ENCODE measurements around the gene PPFIA3. TPM values are rescaled to one million over a fixed set of nuclear protein-coding genes. Genes with fewer than 3 reads are reported as not detected.

The PPFIA3 gene
- total RNA-seq, 1 experiment from 2014 or later = 27.3 TPM

DNA sequence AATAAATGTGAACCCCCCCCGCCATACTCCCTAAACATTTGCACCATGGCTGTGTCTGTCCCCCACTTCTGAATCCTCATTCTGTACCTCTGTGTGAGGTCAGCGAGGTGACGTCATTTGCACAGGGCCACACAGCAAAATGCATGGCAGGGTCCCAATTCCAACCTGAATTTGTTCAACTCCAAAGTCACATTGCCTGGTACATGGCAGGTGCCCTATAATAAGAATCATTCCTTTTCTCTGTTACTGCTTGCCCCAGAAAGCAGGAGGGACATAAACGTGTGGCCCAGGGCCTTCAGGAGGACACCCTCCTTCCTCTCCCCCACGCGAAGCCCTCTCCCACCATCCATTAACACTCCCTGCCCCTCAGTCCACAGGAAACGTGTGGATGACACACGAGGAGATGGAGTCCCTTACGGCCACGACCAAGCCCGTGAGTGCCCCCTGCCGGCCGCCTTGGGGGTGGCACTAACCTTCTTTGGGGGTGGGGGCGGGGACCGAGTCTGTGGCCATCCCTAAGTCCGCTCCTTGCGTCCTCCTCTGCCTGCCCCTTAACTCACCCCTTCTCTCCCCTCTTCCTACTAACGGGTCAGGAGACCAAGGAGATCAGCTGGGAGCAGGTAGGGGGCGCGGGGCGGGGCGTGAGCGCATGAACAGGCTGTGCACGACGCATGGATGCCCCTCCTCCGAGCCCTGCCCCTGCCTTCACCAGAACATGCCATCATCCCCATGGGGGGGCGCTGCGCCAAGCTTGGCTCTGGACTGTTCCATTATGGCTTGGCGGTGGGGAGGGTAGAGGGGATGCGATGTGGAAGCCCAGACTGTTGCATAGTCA is 26.4 kb downstream of the PPFIA3 start (continued):
- TF ChIP-seq, protein P1, sequence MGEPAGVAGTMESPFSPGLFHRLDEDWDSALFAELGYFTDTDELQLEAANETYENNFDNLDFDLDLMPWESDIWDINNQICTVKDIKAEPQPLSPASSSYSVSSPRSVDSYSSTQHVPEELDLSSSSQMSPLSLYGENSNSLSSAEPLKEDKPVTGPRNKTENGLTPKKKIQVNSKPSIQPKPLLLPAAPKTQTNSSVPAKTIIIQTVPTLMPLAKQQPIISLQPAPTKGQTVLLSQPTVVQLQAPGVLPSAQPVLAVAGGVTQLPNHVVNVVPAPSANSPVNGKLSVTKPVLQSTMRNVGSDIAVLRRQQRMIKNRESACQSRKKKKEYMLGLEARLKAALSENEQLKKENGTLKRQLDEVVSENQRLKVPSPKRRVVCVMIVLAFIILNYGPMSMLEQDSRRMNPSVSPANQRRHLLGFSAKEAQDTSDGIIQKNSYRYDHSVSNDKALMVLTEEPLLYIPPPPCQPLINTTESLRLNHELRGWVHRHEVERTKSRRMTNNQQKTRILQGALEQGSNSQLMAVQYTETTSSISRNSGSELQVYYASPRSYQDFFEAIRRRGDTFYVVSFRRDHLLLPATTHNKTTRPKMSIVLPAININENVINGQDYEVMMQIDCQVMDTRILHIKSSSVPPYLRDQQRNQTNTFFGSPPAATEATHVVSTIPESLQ (CRISPR knock-in tag; IDR thresholded peaks at IDR 0.05) = no peak
- TF ChIP-seq, protein P2, sequence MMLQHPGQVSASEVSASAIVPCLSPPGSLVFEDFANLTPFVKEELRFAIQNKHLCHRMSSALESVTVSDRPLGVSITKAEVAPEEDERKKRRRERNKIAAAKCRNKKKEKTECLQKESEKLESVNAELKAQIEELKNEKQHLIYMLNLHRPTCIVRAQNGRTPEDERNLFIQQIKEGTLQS (CRISPR knock-in tag; conservative IDR thresholded peaks at IDR 0.05) = no peak
- TF ChIP-seq, protein P3, sequence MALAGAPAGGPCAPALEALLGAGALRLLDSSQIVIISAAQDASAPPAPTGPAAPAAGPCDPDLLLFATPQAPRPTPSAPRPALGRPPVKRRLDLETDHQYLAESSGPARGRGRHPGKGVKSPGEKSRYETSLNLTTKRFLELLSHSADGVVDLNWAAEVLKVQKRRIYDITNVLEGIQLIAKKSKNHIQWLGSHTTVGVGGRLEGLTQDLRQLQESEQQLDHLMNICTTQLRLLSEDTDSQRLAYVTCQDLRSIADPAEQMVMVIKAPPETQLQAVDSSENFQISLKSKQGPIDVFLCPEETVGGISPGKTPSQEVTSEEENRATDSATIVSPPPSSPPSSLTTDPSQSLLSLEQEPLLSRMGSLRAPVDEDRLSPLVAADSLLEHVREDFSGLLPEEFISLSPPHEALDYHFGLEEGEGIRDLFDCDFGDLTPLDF (CRISPR knock-in tag; IDR thresholded peaks at IDR 0.05) = no peak
- peak; percentile 47; the same call in 1 of the 2 replicates for TF ChIP-seq FOXK1 (CRISPR knock-in tag; IDR thresholded peaks at IDR 0.05)
- TF ChIP-seq, protein P4, sequence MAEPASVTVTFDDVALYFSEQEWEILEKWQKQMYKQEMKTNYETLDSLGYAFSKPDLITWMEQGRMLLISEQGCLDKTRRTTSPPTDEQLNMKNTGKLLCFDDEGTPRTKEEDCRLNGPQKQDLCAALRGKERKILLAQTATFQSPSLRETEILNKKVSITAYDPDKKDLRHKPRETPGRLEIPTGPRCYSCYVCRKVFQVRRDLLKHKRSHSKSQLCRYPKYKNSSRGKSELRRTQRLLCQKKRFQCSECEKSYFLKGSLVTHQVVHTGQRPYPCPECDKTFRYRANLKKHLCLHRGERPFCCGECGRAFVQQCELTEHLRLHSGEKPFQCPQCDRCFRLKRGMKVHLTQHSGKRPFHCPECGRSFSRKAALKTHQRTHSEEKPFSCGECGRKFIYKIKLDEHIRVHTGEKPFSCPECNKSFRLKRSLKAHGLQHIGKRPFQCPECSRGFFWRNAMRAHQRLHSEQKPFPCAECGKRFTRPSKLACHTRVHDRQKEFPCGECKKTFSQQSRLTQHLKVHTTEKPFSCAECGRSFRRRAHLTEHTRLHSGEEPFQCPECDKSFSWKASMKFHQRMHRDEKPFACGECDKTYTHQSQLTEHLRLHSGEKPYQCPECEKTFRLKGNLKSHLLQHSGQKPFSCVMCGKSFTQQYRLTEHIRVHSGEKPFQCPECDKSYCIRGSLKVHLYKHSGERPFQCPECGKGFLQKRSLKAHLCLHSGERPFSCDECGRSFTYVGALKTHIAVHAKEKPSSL (CRISPR knock-in tag; conservative IDR thresholded peaks at IDR 0.05) = no peak
- TF ChIP-seq ZNF232 (CRISPR knock-in tag; IDR thresholded peaks at IDR 0.05) = 0 out of 2 replicates have a peak, but pooled peaks have one; percentile 59
- no peak for TF ChIP-seq ESRRA (CRISPR knock-in tag; IDR thresholded peaks at IDR 0.05; ENCODE audit: borderline replicate concordance)
- TF ChIP-seq GRHL2 (CRISPR knock-in tag; IDR thresholded peaks at IDR 0.05; ENCODE audit: insufficient replicate concordance, severe bottlenecking) = no peak
- TF ChIP-seq, protein P5, sequence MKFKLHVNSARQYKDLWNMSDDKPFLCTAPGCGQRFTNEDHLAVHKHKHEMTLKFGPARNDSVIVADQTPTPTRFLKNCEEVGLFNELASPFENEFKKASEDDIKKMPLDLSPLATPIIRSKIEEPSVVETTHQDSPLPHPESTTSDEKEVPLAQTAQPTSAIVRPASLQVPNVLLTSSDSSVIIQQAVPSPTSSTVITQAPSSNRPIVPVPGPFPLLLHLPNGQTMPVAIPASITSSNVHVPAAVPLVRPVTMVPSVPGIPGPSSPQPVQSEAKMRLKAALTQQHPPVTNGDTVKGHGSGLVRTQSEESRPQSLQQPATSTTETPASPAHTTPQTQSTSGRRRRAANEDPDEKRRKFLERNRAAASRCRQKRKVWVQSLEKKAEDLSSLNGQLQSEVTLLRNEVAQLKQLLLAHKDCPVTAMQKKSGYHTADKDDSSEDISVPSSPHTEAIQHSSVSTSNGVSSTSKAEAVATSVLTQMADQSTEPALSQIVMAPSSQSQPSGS (CRISPR knock-in tag; IDR thresholded peaks at IDR 0.05; ENCODE audit: borderline replicate concordance, low read depth) = no peak
- TF ChIP-seq, protein P6, sequence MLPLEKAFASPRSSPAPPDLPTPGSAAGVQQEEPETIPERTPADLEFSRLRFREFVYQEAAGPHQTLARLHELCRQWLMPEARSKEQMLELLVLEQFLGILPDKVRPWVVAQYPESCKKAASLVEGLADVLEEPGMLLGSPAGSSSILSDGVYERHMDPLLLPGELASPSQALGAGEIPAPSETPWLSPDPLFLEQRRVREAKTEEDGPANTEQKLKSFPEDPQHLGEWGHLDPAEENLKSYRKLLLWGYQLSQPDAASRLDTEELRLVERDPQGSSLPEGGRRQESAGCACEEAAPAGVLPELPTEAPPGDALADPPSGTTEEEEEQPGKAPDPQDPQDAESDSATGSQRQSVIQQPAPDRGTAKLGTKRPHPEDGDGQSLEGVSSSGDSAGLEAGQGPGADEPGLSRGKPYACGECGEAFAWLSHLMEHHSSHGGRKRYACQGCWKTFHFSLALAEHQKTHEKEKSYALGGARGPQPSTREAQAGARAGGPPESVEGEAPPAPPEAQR (CRISPR knock-in tag; IDR thresholded peaks at IDR 0.05) = no peak
- TF ChIP-seq, protein P7, sequence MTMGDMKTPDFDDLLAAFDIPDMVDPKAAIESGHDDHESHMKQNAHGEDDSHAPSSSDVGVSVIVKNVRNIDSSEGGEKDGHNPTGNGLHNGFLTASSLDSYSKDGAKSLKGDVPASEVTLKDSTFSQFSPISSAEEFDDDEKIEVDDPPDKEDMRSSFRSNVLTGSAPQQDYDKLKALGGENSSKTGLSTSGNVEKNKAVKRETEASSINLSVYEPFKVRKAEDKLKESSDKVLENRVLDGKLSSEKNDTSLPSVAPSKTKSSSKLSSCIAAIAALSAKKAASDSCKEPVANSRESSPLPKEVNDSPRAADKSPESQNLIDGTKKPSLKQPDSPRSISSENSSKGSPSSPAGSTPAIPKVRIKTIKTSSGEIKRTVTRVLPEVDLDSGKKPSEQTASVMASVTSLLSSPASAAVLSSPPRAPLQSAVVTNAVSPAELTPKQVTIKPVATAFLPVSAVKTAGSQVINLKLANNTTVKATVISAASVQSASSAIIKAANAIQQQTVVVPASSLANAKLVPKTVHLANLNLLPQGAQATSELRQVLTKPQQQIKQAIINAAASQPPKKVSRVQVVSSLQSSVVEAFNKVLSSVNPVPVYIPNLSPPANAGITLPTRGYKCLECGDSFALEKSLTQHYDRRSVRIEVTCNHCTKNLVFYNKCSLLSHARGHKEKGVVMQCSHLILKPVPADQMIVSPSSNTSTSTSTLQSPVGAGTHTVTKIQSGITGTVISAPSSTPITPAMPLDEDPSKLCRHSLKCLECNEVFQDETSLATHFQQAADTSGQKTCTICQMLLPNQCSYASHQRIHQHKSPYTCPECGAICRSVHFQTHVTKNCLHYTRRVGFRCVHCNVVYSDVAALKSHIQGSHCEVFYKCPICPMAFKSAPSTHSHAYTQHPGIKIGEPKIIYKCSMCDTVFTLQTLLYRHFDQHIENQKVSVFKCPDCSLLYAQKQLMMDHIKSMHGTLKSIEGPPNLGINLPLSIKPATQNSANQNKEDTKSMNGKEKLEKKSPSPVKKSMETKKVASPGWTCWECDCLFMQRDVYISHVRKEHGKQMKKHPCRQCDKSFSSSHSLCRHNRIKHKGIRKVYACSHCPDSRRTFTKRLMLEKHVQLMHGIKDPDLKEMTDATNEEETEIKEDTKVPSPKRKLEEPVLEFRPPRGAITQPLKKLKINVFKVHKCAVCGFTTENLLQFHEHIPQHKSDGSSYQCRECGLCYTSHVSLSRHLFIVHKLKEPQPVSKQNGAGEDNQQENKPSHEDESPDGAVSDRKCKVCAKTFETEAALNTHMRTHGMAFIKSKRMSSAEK (CRISPR knock-in tag; IDR thresholded peaks at IDR 0.05; ENCODE audit: borderline replicate concordance) = no peak
- TF ChIP-seq, protein P8, sequence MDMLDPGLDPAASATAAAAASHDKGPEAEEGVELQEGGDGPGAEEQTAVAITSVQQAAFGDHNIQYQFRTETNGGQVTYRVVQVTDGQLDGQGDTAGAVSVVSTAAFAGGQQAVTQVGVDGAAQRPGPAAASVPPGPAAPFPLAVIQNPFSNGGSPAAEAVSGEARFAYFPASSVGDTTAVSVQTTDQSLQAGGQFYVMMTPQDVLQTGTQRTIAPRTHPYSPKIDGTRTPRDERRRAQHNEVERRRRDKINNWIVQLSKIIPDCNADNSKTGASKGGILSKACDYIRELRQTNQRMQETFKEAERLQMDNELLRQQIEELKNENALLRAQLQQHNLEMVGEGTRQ (CRISPR knock-in tag; IDR thresholded peaks at IDR 0.05) = peak; percentile 48
- no peak for TF ChIP-seq RELA (CRISPR knock-in tag; IDR thresholded peaks at IDR 0.05; ENCODE audit: borderline replicate concordance)
- TF ChIP-seq ELF4 (CRISPR knock-in tag; IDR thresholded peaks at IDR 0.05; ENCODE audit: low read depth) = no peak
- TF ChIP-seq TP53 (CRISPR knock-in tag; IDR thresholded peaks at IDR 0.05) = no peak
- TF ChIP-seq TEAD4 (CRISPR knock-in tag; IDR thresholded peaks at IDR 0.05) = no peak
- peak; percentile 42; the same call in 1 of the 2 replicates for TF ChIP-seq ZBTB21 (CRISPR knock-in tag; IDR thresholded peaks at IDR 0.05; ENCODE audit: borderline replicate concordance)
- peak; percentile 76; the same call in 1 of the 2 replicates for TF ChIP-seq SP1 (CRISPR knock-in tag; conservative IDR thresholded peaks at IDR 0.05)
- TF ChIP-seq, protein P9, sequence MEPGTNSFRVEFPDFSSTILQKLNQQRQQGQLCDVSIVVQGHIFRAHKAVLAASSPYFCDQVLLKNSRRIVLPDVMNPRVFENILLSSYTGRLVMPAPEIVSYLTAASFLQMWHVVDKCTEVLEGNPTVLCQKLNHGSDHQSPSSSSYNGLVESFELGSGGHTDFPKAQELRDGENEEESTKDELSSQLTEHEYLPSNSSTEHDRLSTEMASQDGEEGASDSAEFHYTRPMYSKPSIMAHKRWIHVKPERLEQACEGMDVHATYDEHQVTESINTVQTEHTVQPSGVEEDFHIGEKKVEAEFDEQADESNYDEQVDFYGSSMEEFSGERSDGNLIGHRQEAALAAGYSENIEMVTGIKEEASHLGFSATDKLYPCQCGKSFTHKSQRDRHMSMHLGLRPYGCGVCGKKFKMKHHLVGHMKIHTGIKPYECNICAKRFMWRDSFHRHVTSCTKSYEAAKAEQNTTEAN (CRISPR knock-in tag; IDR thresholded peaks at IDR 0.05) = no peak
- TF ChIP-seq, protein P10, sequence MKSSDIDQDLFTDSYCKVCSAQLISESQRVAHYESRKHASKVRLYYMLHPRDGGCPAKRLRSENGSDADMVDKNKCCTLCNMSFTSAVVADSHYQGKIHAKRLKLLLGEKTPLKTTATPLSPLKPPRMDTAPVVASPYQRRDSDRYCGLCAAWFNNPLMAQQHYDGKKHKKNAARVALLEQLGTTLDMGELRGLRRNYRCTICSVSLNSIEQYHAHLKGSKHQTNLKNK (CRISPR knock-in tag; IDR thresholded peaks at IDR 0.05) = no peak
